Measurements from ENCODE around the gene CDH13. TPM values are rescaled to one million over a fixed set of nuclear protein-coding genes. Genes with fewer than 3 reads are reported as not detected.
A peak's percentile ranks its signal among the peaks of the same experiment; 100 is the strongest.

The CDH13 gene
- total and polyA plus RNA-seq, 10 of the 15 experiments (the other 5 are each of a cell fraction or from before 2014, with no cell fraction given) = under 0.01 to 0.05 TPM; not detected in 8

DNA sequence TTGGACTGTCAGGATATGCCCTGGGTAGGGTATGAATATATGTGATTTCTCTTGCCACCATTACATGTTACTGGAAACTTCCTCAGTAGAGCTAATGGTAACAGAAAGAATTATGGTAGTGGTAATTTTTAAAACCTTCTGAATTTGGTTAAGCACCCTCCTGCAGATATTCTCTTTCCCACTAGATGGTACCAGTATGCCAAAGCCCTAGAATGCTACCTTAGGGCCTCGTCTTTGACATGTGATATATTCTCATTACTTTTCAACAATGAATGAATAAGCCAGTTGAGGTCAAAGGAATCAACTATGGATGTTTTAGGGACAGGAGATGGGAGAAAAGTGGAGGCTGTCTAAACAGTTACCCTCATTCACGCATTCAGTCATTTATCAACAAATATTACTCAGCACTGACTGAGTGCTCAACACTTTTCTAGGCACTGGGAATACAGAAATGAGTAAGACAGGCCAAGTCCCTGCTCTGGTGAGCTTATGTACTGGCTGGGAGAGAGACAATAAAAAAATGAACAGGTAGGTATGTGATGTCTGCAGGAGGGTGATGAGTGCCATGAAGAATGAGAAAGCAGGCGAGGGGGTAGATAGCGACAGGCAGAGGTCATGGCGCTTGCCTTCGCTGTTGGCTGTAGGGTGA is 14.7 kb downstream of the CDH13 start:
- no TSS peak for BruUV-seq (replicated peaks)
- Histone ChIP-seq H3K4me3 (no peak overlapping the region), H3K79me2 (ENCODE audit: control insufficient read depth, insufficient read depth, low read length) (no peaks in the 10 kb centered on the region), H3K4me1 (ENCODE audit: control insufficient read depth, insufficient read depth, low read length) (0 out of 2 replicates have a peak, but pooled peaks cover 2% of the 10 kb centered on the region), H2AFZ (ENCODE audit: control insufficient read depth, low read depth, low read length) (no peak overlapping the region), H3K36me3 (ENCODE audit: control insufficient read depth in 2 of 2, insufficient read depth in 2 of 2, low read length in 1 of 2) (no peaks in the 10 kb centered on the region), H3K9me3 (replicated peaks; ENCODE audit: control insufficient read depth, insufficient read depth, low read length) (no peaks in the 10 kb centered on the region), H4K20me1 (ENCODE audit: control insufficient read depth, insufficient read depth) (no peaks in the 10 kb centered on the region), H3K9ac (ENCODE audit: control insufficient read depth, insufficient read depth, low read length) (no peak overlapping the region), H3K27ac (ENCODE audit: control insufficient read depth, insufficient read depth) (no peak overlapping the region), H3K4me2 (ENCODE audit: control insufficient read depth, insufficient read depth) (no peak overlapping the region), H3K27me3 (replicated peaks in 1 of 2; ENCODE audit: control insufficient read depth in 2 of 2, insufficient read depth in 2 of 2, low read length in 1 of 2) (no peaks in the 10 kb centered on the region)
- in situ Hi-C loops (cut with MboI) (no loop called here), intact Hi-C loops (cut with micrococcal nuclease; ENCODE audit: unreplicated experiment) (loop anchor here (2.0 kb wide), 2 partner anchors 13 to 379 kb away; no protein-coding TSS in a partner anchor)
- POLR2A ChIA-PET = interaction anchor here (0.6 kb wide), 1 partner anchor 1473 kb away, joined by 3 read pairs; no protein-coding TSS in a partner anchor
- TF ChIP-seq ATF7 (IDR thresholded peaks at IDR 0.05; ENCODE audit: low read depth) (no peak), RAD21 (IDR thresholded peaks at IDR 0.05; ENCODE audit: insufficient read depth, low read depth, low read length) (peak; percentile 87), POLR2AphosphoS2 (IDR thresholded peaks at IDR 0.05; ENCODE audit: low read depth, low read length) (no peak), SMAD5 (IDR thresholded peaks at IDR 0.05; ENCODE audit: low read depth) (no peak), SMC3 (IDR thresholded peaks at IDR 0.05; ENCODE audit: borderline replicate concordance, low read length) (peak; percentile 68; the same call in 1 of the 2 replicates), TCF7 (IDR thresholded peaks at IDR 0.05; ENCODE audit: borderline replicate concordance) (no peak)
- TF ChIP-seq, protein P1, sequence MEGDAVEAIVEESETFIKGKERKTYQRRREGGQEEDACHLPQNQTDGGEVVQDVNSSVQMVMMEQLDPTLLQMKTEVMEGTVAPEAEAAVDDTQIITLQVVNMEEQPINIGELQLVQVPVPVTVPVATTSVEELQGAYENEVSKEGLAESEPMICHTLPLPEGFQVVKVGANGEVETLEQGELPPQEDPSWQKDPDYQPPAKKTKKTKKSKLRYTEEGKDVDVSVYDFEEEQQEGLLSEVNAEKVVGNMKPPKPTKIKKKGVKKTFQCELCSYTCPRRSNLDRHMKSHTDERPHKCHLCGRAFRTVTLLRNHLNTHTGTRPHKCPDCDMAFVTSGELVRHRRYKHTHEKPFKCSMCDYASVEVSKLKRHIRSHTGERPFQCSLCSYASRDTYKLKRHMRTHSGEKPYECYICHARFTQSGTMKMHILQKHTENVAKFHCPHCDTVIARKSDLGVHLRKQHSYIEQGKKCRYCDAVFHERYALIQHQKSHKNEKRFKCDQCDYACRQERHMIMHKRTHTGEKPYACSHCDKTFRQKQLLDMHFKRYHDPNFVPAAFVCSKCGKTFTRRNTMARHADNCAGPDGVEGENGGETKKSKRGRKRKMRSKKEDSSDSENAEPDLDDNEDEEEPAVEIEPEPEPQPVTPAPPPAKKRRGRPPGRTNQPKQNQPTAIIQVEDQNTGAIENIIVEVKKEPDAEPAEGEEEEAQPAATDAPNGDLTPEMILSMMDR (IDR thresholded peaks at IDR 0.05 in 2 of 3, conservative IDR thresholded peaks at IDR 0.05 in 1 of 3; ENCODE audit: control insufficient read depth in 2 of 3, extremely low read depth in 1 of 3, insufficient read depth in 1 of 3, low read depth in 3 of 3, low read length in 3 of 3) = peak; percentile 33 to 65 (median 44); a peak in 5 of 6 replicates
- TF ChIP-seq, protein P2, sequence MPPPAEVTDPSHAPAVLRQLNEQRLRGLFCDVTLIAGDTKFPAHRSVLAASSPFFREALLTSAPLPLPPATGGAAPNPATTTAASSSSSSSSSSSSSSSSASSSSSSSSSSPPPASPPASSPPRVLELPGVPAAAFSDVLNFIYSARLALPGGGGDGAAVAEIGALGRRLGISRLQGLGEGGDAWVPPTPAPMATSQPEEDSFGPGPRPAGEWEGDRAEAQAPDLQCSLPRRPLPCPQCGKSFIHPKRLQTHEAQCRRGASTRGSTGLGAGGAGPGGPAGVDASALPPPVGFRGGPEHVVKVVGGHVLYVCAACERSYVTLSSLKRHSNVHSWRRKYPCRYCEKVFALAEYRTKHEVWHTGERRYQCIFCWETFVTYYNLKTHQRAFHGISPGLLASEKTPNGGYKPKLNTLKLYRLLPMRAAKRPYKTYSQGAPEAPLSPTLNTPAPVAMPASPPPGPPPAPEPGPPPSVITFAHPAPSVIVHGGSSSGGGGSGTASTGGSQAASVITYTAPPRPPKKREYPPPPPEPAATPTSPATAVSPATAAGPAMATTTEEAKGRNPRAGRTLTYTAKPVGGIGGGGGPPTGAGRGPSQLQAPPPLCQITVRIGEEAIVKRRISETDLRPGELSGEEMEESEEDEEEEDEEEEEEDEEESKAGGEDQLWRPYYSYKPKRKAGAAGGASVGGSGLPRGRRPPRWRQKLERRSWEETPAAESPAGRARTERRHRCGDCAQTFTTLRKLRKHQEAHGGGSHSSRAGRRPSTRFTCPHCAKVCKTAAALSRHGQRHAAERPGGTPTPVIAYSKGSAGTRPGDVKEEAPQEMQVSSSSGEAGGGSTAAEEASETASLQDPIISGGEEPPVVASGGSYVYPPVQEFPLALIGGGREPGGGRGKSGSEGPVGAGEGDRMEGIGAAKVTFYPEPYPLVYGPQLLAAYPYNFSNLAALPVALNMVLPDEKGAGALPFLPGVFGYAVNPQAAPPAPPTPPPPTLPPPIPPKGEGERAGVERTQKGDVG (CRISPR knock-in tag; IDR thresholded peaks at IDR 0.05) = no peak
- ATAC-seq (peak; percentile 54), FAIRE-seq (no peak), DNase-seq (ENCODE audit: low read depth, low spot score) (no peak)
- WGBS (ENCODE audit: insufficient coverage, insufficient replicate concordance, low lambda C conversion rate, missing lambda C conversion rate) = 67% methylated on average over 6 of the region's 6 CpGs
- RAD21 ChIA-PET (ENCODE audit: unreplicated experiment) = interaction anchor here (1.6 to 2.0 kb wide), 2 partner anchors 10 to 14 kb away, joined by 5 to 7 read pairs; no protein-coding TSS in a partner anchor
- CTCF ChIA-PET = interaction anchor here (0.7 to 10.1 kb wide), 14 partner anchors 8 to 572 kb away, joined by 3 to 131 read pairs (median 4); no protein-coding TSS in a partner anchor
- SMC1A ChIA-PET (ENCODE audit: uncharacterized antibody, unreplicated experiment) = interaction anchor here (0.6 to 7.8 kb wide), 10 partner anchors 13 to 94 kb away, joined by 3 to 63 read pairs (median 4); no protein-coding TSS in a partner anchor
